GM10248 (cell line): ENCODE results near the gene DUSP11.
"Not testable (repeated sequence)": the region's sequence is repeated elsewhere in the genome, so short reads cannot be mapped to it uniquely, and the experiment has no call there.

Experiments used
- CTCF ChIA-PET: fragments of 300-600 bp; sonication (Branson Sonifier 250); formaldehyde crosslinking; extraction: SDS; loops from one replicate; lab custom pipeline; 2021; ENCODE audit warnings: antibody characterized with exemption; lab: Yijun Ruan, JAX
- POLR2A ChIA-PET: fragments of 350-650 bp; sonication (Branson Sonifier 250); formaldehyde crosslinking; extraction: SDS; loops from one replicate; lab custom pipeline; 2020; ENCODE audit warnings: antibody characterized with exemption; lab: Yijun Ruan, JAX
- DNase-seq: peaks from one replicate; pipeline ENCODE4 v3.0.0; 2012; ENCODE audit errors: extremely low spot score
- CTCF ChIP-seq: IDR thresholded peaks from 2 replicates; pipeline ENCODE4 v1.5.1; 2012; ENCODE audit warnings: mild to moderate bottlenecking, low read depth; ENCODE audit errors: extremely low read depth, missing control alignments, control extremely low read depth

DUSP11 gene

GRCh38 chr2:73821227-73821626 lies 41.3 kb upstream of the DUSP11 start:
- ChIA-PET CTCF (interaction anchor here (0.9 to 8.6 kb wide), 7 partner anchors 10 to 514 kb away, joined by 3 to 177 read pairs (median 4); partner anchors contain the start of gene BOLA3), POLR2A (no interaction called here)
- no peak for TF ChIP-seq CTCF
- peak; percentile 50 for DNase-seq

- DNase-seq = no peak
- ChIA-PET CTCF (interaction anchor here (0.9 to 1.0 kb wide), 2 partner anchors 9 to 517 kb away, joined by 3 read pairs; no protein-coding TSS in a partner anchor), POLR2A (no interaction called here)
- TF ChIP-seq CTCF = no peak
Measured at GRCh38 chr2:73818296-73818695, 38.4 kb upstream of the DUSP11 start.

GRCh38 chr2:73812635-73813034 lies 32.7 kb upstream of the DUSP11 start:
- TF ChIP-seq CTCF = no peak
- POLR2A ChIA-PET = no interaction called here
- no peak for DNase-seq
- CTCF ChIA-PET = interaction anchor here (1.3 to 2.7 kb wide), 3 partner anchors 9 to 14 kb away, joined by 5 to 15 read pairs (median 5); no protein-coding TSS in a partner anchor

DNA sequence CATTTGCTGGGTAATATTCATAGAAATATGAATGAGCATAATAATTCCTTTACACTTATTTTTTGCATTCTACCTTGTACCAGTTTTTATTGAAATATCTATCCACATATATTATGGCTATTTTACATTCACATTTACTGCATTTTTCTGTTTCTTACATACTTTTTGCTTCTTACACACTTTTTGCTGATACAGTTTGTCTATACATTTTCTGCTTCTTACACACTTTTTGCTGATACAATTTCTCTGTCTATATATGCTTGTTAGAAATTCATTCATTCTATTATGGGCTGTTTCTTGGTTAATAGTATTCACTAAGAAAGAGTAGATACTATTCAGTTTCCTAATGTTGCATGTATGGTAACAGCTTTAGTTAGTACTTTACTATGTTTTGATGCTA lies 32.0 kb upstream of the DUSP11 start:
- CTCF ChIA-PET = interaction anchor here (1.8 to 2.7 kb wide), 2 partner anchors 9 to 12 kb away, joined by 5 to 15 read pairs; no protein-coding TSS in a partner anchor
- no peak for DNase-seq
- POLR2A ChIA-PET = no interaction called here
- no peak for TF ChIP-seq CTCF

DNA sequence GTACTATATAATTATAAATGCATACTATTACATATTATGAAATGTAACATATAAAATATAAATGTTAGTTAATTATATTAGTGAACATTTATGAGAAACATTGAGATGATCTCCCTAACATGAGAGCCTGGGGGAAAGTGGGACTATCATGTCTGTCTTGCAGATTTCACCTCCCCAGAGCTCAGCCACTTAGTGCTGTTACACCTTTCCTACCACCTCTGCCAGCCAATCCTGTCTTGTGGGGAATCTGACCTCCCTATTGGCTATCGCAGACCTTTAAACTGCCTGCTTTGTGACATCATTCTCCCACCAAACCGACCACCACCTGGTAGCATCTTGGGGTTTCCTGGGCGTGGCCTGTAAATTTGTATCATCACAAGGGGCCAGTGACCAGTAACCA lies 4.0 kb upstream of the DUSP11 start, which contains the start of gene C2orf78:
Gene C2orf78 (plus strand): TSS at position 301 of the 400 bp plus-strand sequence. CDS start 127 bp downstream, outside the sequence.
- DNase-seq, POLR2A ChIA-PET, CTCF ChIA-PET: not testable (repeated sequence)

DNA sequence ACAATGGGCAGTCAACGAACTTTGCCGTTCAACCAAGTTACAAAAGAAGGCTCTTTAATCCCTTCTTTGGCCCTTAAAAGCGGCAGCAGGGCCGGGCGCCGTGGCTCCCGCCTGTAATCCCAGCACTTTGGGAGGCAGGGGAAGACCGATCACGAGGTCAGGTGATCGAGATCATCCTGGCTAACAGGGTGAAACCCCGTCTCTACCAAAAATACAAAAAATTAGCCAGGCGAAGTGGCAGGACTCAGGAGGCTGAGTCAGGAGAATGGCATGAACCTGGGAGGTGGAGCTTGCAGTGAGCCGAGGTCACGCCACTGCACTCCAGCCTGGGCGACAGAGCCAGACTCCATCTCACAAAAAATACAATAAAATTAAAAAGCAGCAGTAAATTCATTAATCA lies 3.5 kb upstream of the DUSP11 start:
- CTCF ChIA-PET, POLR2A ChIA-PET: not testable (repeated sequence)

DNA sequence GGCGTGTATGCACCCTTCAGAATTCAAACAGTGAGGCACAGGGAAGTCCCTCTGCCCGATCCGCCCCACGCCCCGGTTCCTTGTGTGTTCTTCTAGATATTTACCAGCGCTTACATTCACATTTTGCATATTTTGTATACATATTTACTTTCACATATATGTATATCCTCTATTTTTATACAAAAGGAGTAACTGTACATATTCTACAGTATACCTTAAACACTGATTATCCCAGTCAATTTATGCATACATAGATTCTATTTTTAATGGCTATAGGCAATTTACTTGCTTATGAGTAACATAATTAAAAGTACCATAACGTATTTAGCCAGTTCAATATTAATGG lies 307 bp upstream of the DUSP11 start:
- no peak for TF ChIP-seq CTCF
- ChIA-PET CTCF (interaction anchor here (1.4 to 1.9 kb wide), 3 partner anchors 42 to 63 kb away, joined by 3 to 8 read pairs (median 4); no protein-coding TSS in a partner anchor), POLR2A (no interaction called here)
- DNase-seq = no peak

More for the DNA sequence above, 3.5 kb upstream of the DUSP11 start:
- DNase-seq = not testable (repeated sequence)

GRCh38 chr2:73778867-73779466 lies 936 bp downstream of the DUSP11 start:
- POLR2A ChIA-PET = not testable (repeated sequence)
- CTCF ChIA-PET = interaction anchor here (0.6 to 0.9 kb wide), 3 partner anchors 13 to 556 kb away, joined by 3 read pairs; no protein-coding TSS in a partner anchor

More at GRCh38 chr2:73778867-73779466, 936 bp downstream of the DUSP11 start:
- DNase-seq = peak; percentile 19
